Panc1 (cell line): ENCODE results near the gene POU3F1. TPM values are rescaled to one million over a fixed set of nuclear protein-coding genes. Genes with fewer than 3 reads are reported as not detected.

Experiments used
- ATAC-seq: fragments of 200-7000 bp; cut with Tn5 transposase; 2 replicates; pipeline ENCODE4 v1.9.1; 2020; ENCODE audit warnings: mild to moderate bottlenecking, moderate library complexity
- BruUV-seq: library from RNA; stranded (reverse); fragments of 400-500 nt; replicated peaks from 2 replicates; lab custom pipeline; 2021; lab: Mats Ljungman, UMichigan
- CTCF ChIA-PET: fragments of 300-600 bp; sonication (Branson Sonifier 250); formaldehyde crosslinking; loops from one replicate; lab custom pipeline; 2022; ENCODE audit warnings: antibody characterized with exemption; lab: Charles Lee
- POLR2A ChIA-PET: fragments of 300-600 bp; sonication (Branson Sonifier 250); formaldehyde crosslinking; loops from one replicate; lab custom pipeline; 2022; ENCODE audit warnings: antibody characterized with exemption; lab: Charles Lee
- DNase-seq: peaks from one replicate; pipeline ENCODE4 v3.0.0-alpha.2; 2010; ENCODE audit warnings: low read depth, low spot score
- H3K27ac ChIP-seq: 2 replicates; pipeline ENCODE4 v1.5.1; 2011; ENCODE audit warnings: mild to moderate bottlenecking, low read length, inconsistent platforms
- H3K27me3 ChIP-seq: fragments of 200-500 bp; sonication (Bioruptor generic); 2 replicates; pipeline ENCODE4 v1.6.0; 2014; ENCODE audit warnings: low read length, inconsistent platforms; ENCODE audit not compliant: control insufficient read depth, insufficient read depth
- H3K36me3 ChIP-seq: fragments of 200-500 bp; sonication (Bioruptor generic); 2 replicates; pipeline ENCODE4 v1.5.1; 2014; ENCODE audit warnings: inconsistent platforms, mild to moderate bottlenecking, low read length, moderate library complexity; ENCODE audit not compliant: control insufficient read depth, insufficient read depth
- H3K4me1 ChIP-seq: 2 replicates; pipeline ENCODE4 v1.5.1; 2011; ENCODE audit warnings: inconsistent platforms, mild to moderate bottlenecking, low read length, moderate library complexity; ENCODE audit not compliant: control insufficient read depth, insufficient read depth
- H3K4me3 ChIP-seq, 2 experiments: 2 replicates each; pipeline ENCODE4 v1.5.1; 2011 to 2012; ENCODE audit warnings: low read depth in 2 of 2, low read length in 2 of 2, mild to moderate bottlenecking in 2 of 2, inconsistent platforms in 1 of 2, moderate library complexity in 1 of 2
- H3K9me3 ChIP-seq: fragments of 200-500 bp; sonication (Bioruptor generic); 2 replicates; pipeline ENCODE4 v1.5.1; 2014; ENCODE audit warnings: low read depth, mild to moderate bottlenecking, inconsistent platforms, low read length, moderate library complexity; ENCODE audit not compliant: control insufficient read depth, insufficient read depth
- CTCF ChIP-seq: fragments of 450-650 bp; IDR thresholded peaks from 2 replicates; pipeline ENCODE4 v1.5.1; 2017; ENCODE audit warnings: mild to moderate bottlenecking
- POLR2AphosphoS5 ChIP-seq: IDR thresholded peaks from 2 replicates; pipeline ENCODE4 v1.6.1; 2012; ENCODE audit warnings: mild to moderate bottlenecking, low read depth, low read length, moderate library complexity
- REST ChIP-seq, 2 experiments: IDR thresholded peaks; 2 replicates each; pipeline ENCODE4 v1.6.1; 2011 to 2012; ENCODE audit warnings: low read depth in 2 of 2, control low read depth in 1 of 2, low read length in 1 of 2, mild to moderate bottlenecking in 1 of 2, moderate library complexity in 1 of 2; ENCODE audit not compliant: insufficient read depth in 1 of 2
- SIN3A ChIP-seq: IDR thresholded peaks from 2 replicates; pipeline ENCODE4 v1.6.1; 2012; ENCODE audit warnings: low read depth, mild to moderate bottlenecking, low read length, moderate library complexity, borderline replicate concordance; ENCODE audit not compliant: insufficient read depth
- TCF7L2 ChIP-seq: IDR thresholded peaks from 2 replicates; pipeline ENCODE4 v1.6.1; 2011; ENCODE audit warnings: mild to moderate bottlenecking, low read depth, low read length, inconsistent platforms
- in situ Hi-C: cut with HindIII; loops from 2 replicates; pipeline ENCODE4 v1.10.0; 2016; ENCODE audit warnings: low sequenced_read_pairs, low pct_unique_long_range_greater_than_20kb
- intact Hi-C: fragments of 100-400 bp; cut with micrococcal nuclease; formaldehyde crosslinking; loops from one replicate; pipeline ENCODE4 v1.10.0; 2022; ENCODE audit not compliant: unreplicated experiment
- total RNA-seq: library from RNA; stranded (reverse); gene quantifications from one replicate; pipeline ENCODE4 v1.2.1, GENCODE V29; 2021; ENCODE audit not compliant: unreplicated experiment

Gene POU3F1
- total RNA-seq, 1 experiment from 2014 or later = 0.08 TPM

- intact Hi-C loops (no loop called here), in situ Hi-C loops (no loop called here)
- BruUV-seq = no TSS peak
- no peak overlapping the region for H3K4me3 ChIP-seq
- DNase-seq = no peak
- H3K27ac ChIP-seq = no peak overlapping the region
- CTCF ChIA-PET = no interaction called here
- H3K9me3 ChIP-seq = no peaks in the 10 kb centered on the region
- no peak for ATAC-seq
- TF ChIP-seq SIN3A (no peak), REST (IDR thresholded peaks at IDR 0.05; ENCODE audit: insufficient read depth in 1 of 2, low read depth in 2 of 2, low read length in 1 of 2) (no peak), POLR2AphosphoS5 (no peak), TCF7L2 (no peak), CTCF (no peak)
- no peaks in the 10 kb centered on the region for H3K27me3 ChIP-seq
- no peaks in the 10 kb centered on the region for H3K4me1 ChIP-seq
- H3K36me3 ChIP-seq = no peaks in the 10 kb centered on the region
- POLR2A ChIA-PET = no interaction called here
These were observed 48.2 kb upstream of the POU3F1 start for GRCh38 chr1:38094711-38095290.

- ChIA-PET CTCF (no interaction called here), POLR2A (no interaction called here)
- Histone ChIP-seq H3K36me3 (no peaks in the 10 kb centered on the region), H3K4me3 (no peak overlapping the region), H3K4me1 (no peaks in the 10 kb centered on the region), H3K27me3 (no peaks in the 10 kb centered on the region), H3K27ac (no peak overlapping the region), H3K9me3 (no peaks in the 10 kb centered on the region)
- no peak for ATAC-seq
- intact Hi-C loops = no loop called here
- in situ Hi-C loops = no loop called here
- BruUV-seq = no TSS peak
- DNase-seq = no peak
- TF ChIP-seq REST (IDR thresholded peaks at IDR 0.05; ENCODE audit: insufficient read depth in 1 of 2, low read depth in 2 of 2, low read length in 1 of 2) (no peak), TCF7L2 (no peak), CTCF (no peak), POLR2AphosphoS5 (no peak), SIN3A (no peak)
These were observed 47.3 kb upstream of the POU3F1 start for GRCh38 chr1:38093569-38094520.
